ENCODE measurements around the gene RBPJL. TPM values are rescaled to one million over a fixed set of nuclear protein-coding genes. Genes with fewer than 3 reads are reported as not detected.

The RBPJL gene
- polyA plus RNA-seq, 6 donors from 2014 or later, result not detected

GRCh38 chr20:45283551-45284057 is 23.0 kb upstream of the RBPJL start:
- H3K4me1 Mint-ChIP-seq, result peaks cover 0 to 4% (median 0%) of the 10 kb centered on the region in 3 donors
- no peak overlapping the region for H3K4me3 Mint-ChIP-seq
- no peak for DNase-seq
- no peaks in the 10 kb centered on the region for H3K36me3 Mint-ChIP-seq
- peaks cover 0 to 2% (median 0%) of the 10 kb centered on the region in 7 donors for H3K9me3 Mint-ChIP-seq
- H3K27ac Mint-ChIP-seq, result no peak overlapping the region
- no peak for ATAC-seq (ENCODE audit: low read depth in 2 of 2)
- peaks cover 37 to 60% (median 50%) of the 10 kb centered on the region in 3 donors for H3K27me3 Mint-ChIP-seq

- peaks cover 14 to 18% (median 16%) of the 10 kb centered on the region in 3 donors for H3K4me1 Mint-ChIP-seq
- peaks cover 33 to 48% (median 44%) of the 10 kb centered on the region in 3 donors for H3K27me3 Mint-ChIP-seq
- DNase-seq, result no peak
- H3K36me3 Mint-ChIP-seq, result no peaks in the 10 kb centered on the region
- H3K9me3 Mint-ChIP-seq, result no peaks in the 10 kb centered on the region
- H3K27ac Mint-ChIP-seq, result no peak overlapping the region
- no peak for ATAC-seq (ENCODE audit: low read depth in 2 of 2)
- no peak overlapping the region for H3K4me3 Mint-ChIP-seq
Observed at GRCh38 chr20:45288376-45288775, 18.3 kb upstream of the RBPJL start.

- H3K27me3 Mint-ChIP-seq, result peaks cover 35 to 51% (median 40%) of the 10 kb centered on the region in 3 donors
Observed at GRCh38 chr20:45288860-45289259, 17.8 kb upstream of the RBPJL start.

GRCh38 chr20:45289942-45290676 is 16.5 kb upstream of the RBPJL start:
- DNase-seq (no peak), ATAC-seq (ENCODE audit: low read depth in 2 of 2) (no peak)
- H3K27me3 Mint-ChIP-seq, result peaks cover 38 to 56% (median 39%) of the 10 kb centered on the region in 3 donors
- H3K36me3 Mint-ChIP-seq, result no peaks in the 10 kb centered on the region
- H3K4me1 Mint-ChIP-seq, result peaks cover 19 to 23% (median 22%) of the 10 kb centered on the region in 3 donors
- H3K4me3 Mint-ChIP-seq, result peak overlapping the region in 1 of 8 donors; percentile 8
- no peaks in the 10 kb centered on the region for H3K9me3 Mint-ChIP-seq
- no peak overlapping the region for H3K27ac Mint-ChIP-seq

More at GRCh38 chr20:45288860-45289259, 17.8 kb upstream of the RBPJL start:
- Mint-ChIP-seq H3K4me1 (peaks cover 17 to 20% (median 20%) of the 10 kb centered on the region in 3 donors), H3K9me3 (no peaks in the 10 kb centered on the region), H3K27ac (no peak overlapping the region), H3K4me3 (no peak overlapping the region), H3K36me3 (no peaks in the 10 kb centered on the region)
- DNase-seq (no peak), ATAC-seq (ENCODE audit: low read depth in 2 of 2) (no peak)

- H3K27ac Mint-ChIP-seq, result peak overlapping the region in 1 of 6 donors; percentile 54
- H3K4me1 Mint-ChIP-seq, result peaks cover 19 to 23% (median 22%) of the 10 kb centered on the region in 3 donors
- peaks cover 38 to 63% (median 39%) of the 10 kb centered on the region in 3 donors for H3K27me3 Mint-ChIP-seq
- DNase-seq (peak; percentile 50), ATAC-seq (ENCODE audit: low read depth in 2 of 2) (peak; percentile 31 to 45)
- H3K4me3 Mint-ChIP-seq, result peak overlapping the region in 1 of 8 donors; percentile 8
- no peaks in the 10 kb centered on the region for H3K36me3 Mint-ChIP-seq
- H3K9me3 Mint-ChIP-seq, result no peaks in the 10 kb centered on the region
Observed at GRCh38 chr20:45290677-45291355, 15.8 kb upstream of the RBPJL start.

GRCh38 chr20:45291526-45291925 is 15.1 kb upstream of the RBPJL start:
- Mint-ChIP-seq H3K27me3 (peaks cover 43 to 69% (median 45%) of the 10 kb centered on the region in 3 donors), H3K4me1 (peaks cover 19 to 23% (median 22%) of the 10 kb centered on the region in 3 donors), H3K4me3 (peak overlapping the region in 3 of 8 donors; percentile 2 to 76 (median 48)), H3K9me3 (no peaks in the 10 kb centered on the region), H3K36me3 (no peaks in the 10 kb centered on the region), H3K27ac (no peak overlapping the region)
- ATAC-seq (ENCODE audit: low read depth in 2 of 2) (no peak), DNase-seq (no peak)

- Mint-ChIP-seq H3K27ac (peak overlapping the region in 1 of 6 donors; percentile 47), H3K36me3 (no peaks in the 10 kb centered on the region), H3K9me3 (no peaks in the 10 kb centered on the region), H3K4me1 (peaks cover 19 to 23% (median 22%) of the 10 kb centered on the region in 3 donors), H3K27me3 (peaks cover 42 to 69% (median 48%) of the 10 kb centered on the region in 3 donors), H3K4me3 (peak overlapping the region in 5 of 8 donors; percentile 47 to 88 (median 76))
- ATAC-seq (ENCODE audit: low read depth in 2 of 2) (no peak), DNase-seq (no peak)
Observed at GRCh38 chr20:45292343-45292742, 14.3 kb upstream of the RBPJL start.

GRCh38 chr20:45293041-45294002 is 13.3 kb upstream of the RBPJL start:
- H3K27ac Mint-ChIP-seq, result peak overlapping the region in 2 of 6 donors; percentile 47 to 78
- peak; percentile 72 for DNase-seq
- H3K36me3 Mint-ChIP-seq, result no peaks in the 10 kb centered on the region
- H3K9me3 Mint-ChIP-seq, result no peaks in the 10 kb centered on the region
- peaks cover 40 to 76% (median 49%) of the 10 kb centered on the region in 3 donors for H3K27me3 Mint-ChIP-seq
- peak overlapping the region; percentile 72 to 89 (median 86) for H3K4me3 Mint-ChIP-seq
- peak; percentile 84 to 86 for ATAC-seq (ENCODE audit: low read depth in 2 of 2)
- peaks cover 19 to 23% (median 22%) of the 10 kb centered on the region in 3 donors for H3K4me1 Mint-ChIP-seq

- no peaks in the 10 kb centered on the region for H3K36me3 Mint-ChIP-seq
- peaks cover 19 to 23% (median 22%) of the 10 kb centered on the region in 3 donors for H3K4me1 Mint-ChIP-seq
- no peak overlapping the region for H3K27ac Mint-ChIP-seq
- DNase-seq (no peak), ATAC-seq (ENCODE audit: low read depth in 2 of 2) (no peak)
- H3K4me3 Mint-ChIP-seq, result peak overlapping the region; percentile 72 to 89 (median 86)
- no peaks in the 10 kb centered on the region for H3K9me3 Mint-ChIP-seq
- peaks cover 40 to 75% (median 53%) of the 10 kb centered on the region in 3 donors for H3K27me3 Mint-ChIP-seq
Observed at GRCh38 chr20:45294003-45294368, 12.7 kb upstream of the RBPJL start.

GRCh38 chr20:45294659-45295058 is 12.0 kb upstream of the RBPJL start:
- peak overlapping the region in 1 of 6 donors; percentile 80 for H3K27ac Mint-ChIP-seq
- H3K9me3 Mint-ChIP-seq, result no peaks in the 10 kb centered on the region
- ATAC-seq (ENCODE audit: low read depth in 2 of 2) (no peak), DNase-seq (no peak)
- peaks cover 19 to 23% (median 22%) of the 10 kb centered on the region in 3 donors for H3K4me1 Mint-ChIP-seq
- no peaks in the 10 kb centered on the region for H3K36me3 Mint-ChIP-seq
- H3K4me3 Mint-ChIP-seq, result peak overlapping the region in 2 of 8 donors; percentile 16 to 28
- peaks cover 42 to 77% (median 54%) of the 10 kb centered on the region in 3 donors for H3K27me3 Mint-ChIP-seq

- peaks cover 5 to 9% (median 8%) of the 10 kb centered on the region in 3 donors for H3K4me1 Mint-ChIP-seq
- DNase-seq (no peak), ATAC-seq (ENCODE audit: low read depth in 2 of 2) (no peak)
- H3K27ac Mint-ChIP-seq, result no peak overlapping the region
- H3K4me3 Mint-ChIP-seq, result no peak overlapping the region
- H3K9me3 Mint-ChIP-seq, result no peaks in the 10 kb centered on the region
- peaks cover 47 to 87% (median 61%) of the 10 kb centered on the region in 3 donors for H3K27me3 Mint-ChIP-seq
- H3K36me3 Mint-ChIP-seq, result no peaks in the 10 kb centered on the region
Observed at GRCh38 chr20:45297786-45298497, 8.7 kb upstream of the RBPJL start.

- DNase-seq, result no peak
- Mint-ChIP-seq H3K27me3 (peaks cover 52 to 88% (median 78%) of the 10 kb centered on the region in 3 donors), H3K4me3 (no peak overlapping the region), H3K4me1 (no peaks in the 10 kb centered on the region), H3K27ac (no peak overlapping the region), H3K36me3 (no peaks in the 10 kb centered on the region), H3K9me3 (peaks cover 0 to 2% (median 0%) of the 10 kb centered on the region in 7 donors)
- ATAC-seq (ENCODE audit: low read depth in 2 of 2), result no peak
Observed at GRCh38 chr20:45299786-45300185, 6.9 kb upstream of the RBPJL start.

Data from naive B cell (primary cell).